Common myeloid progenitor, CD34-positive (primary cell): ENCODE results near the gene TMEM52B.
A peak's percentile ranks its signal among the peaks of the same experiment; 100 is the strongest.

Source experiments
- CTCF ChIA-PET: fragments of 350-600 bp; sonication (Branson Sonifier 250); formaldehyde crosslinking; loops from one replicate; lab custom pipeline; 2021; ENCODE audit warnings: antibody characterized with exemption; lab: Charles Lee
- POLR2A ChIA-PET: fragments of 350-600 bp; sonication (Branson Sonifier 250); formaldehyde crosslinking; loops from one replicate; lab custom pipeline; 2021; ENCODE audit warnings: antibody characterized with exemption; lab: Charles Lee
- DNase-seq, 3 donors: peaks; one replicate each; pipeline versions ENCODE4 v3.0.0 to v3.0.0-alpha.2; 2013
- H3K27ac ChIP-seq, 2 experiments: 1 replicate in 1 of 2; 2 replicates in 1 of 2; pipeline ENCODE4 v1.7.0; 2013; ENCODE audit warnings: inconsistent platforms in 2 of 2, low read length in 2 of 2, mild to moderate bottlenecking in 2 of 2, low read depth in 1 of 2, moderate library complexity in 1 of 2; ENCODE audit not compliant: severe bottlenecking in 2 of 2, insufficient read depth in 1 of 2, poor library complexity in 1 of 2
- H3K27me3 ChIP-seq, 5 experiments: replicated peaks in 2 of 5; 1 replicate in 3 of 5; 2 replicates in 2 of 5; pipeline versions ENCODE4 v1.6.1 to v1.7.0; 2013; ENCODE audit warnings: low read length in 4 of 5, mild to moderate bottlenecking in 2 of 5, moderate library complexity in 2 of 5, inconsistent platforms in 1 of 5; ENCODE audit not compliant: insufficient read depth in 5 of 5, control insufficient read depth in 4 of 5
- H3K36me3 ChIP-seq, 4 experiments: 1 replicate in 2 of 4; 2 replicates in 2 of 4; pipeline versions ENCODE4 v1.6.1 to v1.7.0; 2013; ENCODE audit warnings: low read length in 3 of 4, control low read depth in 1 of 4, mild to moderate bottlenecking in 1 of 4; ENCODE audit not compliant: control insufficient read depth in 4 of 4, insufficient read depth in 4 of 4
- H3K4me1 ChIP-seq, 4 experiments: 1 replicate in 3 of 4; 2 replicates in 1 of 4; pipeline versions ENCODE4 v1.6.1 to v1.7.1; 2013; ENCODE audit warnings: low read length in 3 of 4, mild to moderate bottlenecking in 3 of 4, control low read depth in 1 of 4, inconsistent platforms in 1 of 4, moderate library complexity in 1 of 4; ENCODE audit not compliant: control insufficient read depth in 4 of 4, insufficient read depth in 4 of 4; ENCODE audit errors: control extremely low read depth in 1 of 4
- H3K4me3 ChIP-seq, 7 experiments: 1 replicate in 4 of 7; 2 replicates in 3 of 7; pipeline versions ENCODE4 v1.5.1 to v1.7.0; 2013; ENCODE audit warnings: mild to moderate bottlenecking in 7 of 7, low read length in 6 of 7, moderate library complexity in 6 of 7, inconsistent platforms in 2 of 7, low read depth in 2 of 7, control low read depth in 1 of 7; ENCODE audit not compliant: insufficient read depth in 4 of 7, control insufficient read depth in 1 of 7; ENCODE audit errors: extremely low read depth in 1 of 7
- H3K9me3 ChIP-seq, 5 experiments: 1 replicate in 4 of 5; 2 replicates in 1 of 5; pipeline versions ENCODE4 v1.6.1 to v1.7.1; 2013; ENCODE audit warnings: low read length in 4 of 5, mild to moderate bottlenecking in 2 of 5, inconsistent platforms in 1 of 5, low read depth in 1 of 5, moderate library complexity in 1 of 5; ENCODE audit not compliant: control insufficient read depth in 4 of 5, insufficient read depth in 2 of 5; ENCODE audit errors: control extremely low read depth in 1 of 5
- WGBS: methylation state at CpG from one replicate; pipeline ENCODE4 v1.1.5; 2013; ENCODE audit not compliant: insufficient coverage; 5-methylcytosine and 5-hydroxymethylcytosine counted together

The TMEM52B gene

GRCh38 chr12:10155966-10156365, 22.9 kb upstream of the TMEM52B start:
- Histone ChIP-seq H3K9me3 (no peaks in the 10 kb centered on the region), H3K27ac (no peak overlapping the region), H3K4me3 (no peak overlapping the region), H3K27me3 (peaks cover 0 to 2% (median 0%) of the 10 kb centered on the region in 5 experiments), H3K36me3 (no peaks in the 10 kb centered on the region), H3K4me1 (peaks cover 0 to 26% (median 16%) of the 10 kb centered on the region in 4 experiments)
- 67% methylated on average over 1 of the region's 3 CpGs for WGBS
- ChIA-PET POLR2A (no interaction called here), CTCF (interaction anchor here (1.3 kb wide), 1 partner anchor 407 kb away, joined by 3 read pairs; no protein-coding TSS in a partner anchor)
- no peak for DNase-seq

GRCh38 chr12:10158406-10158805, 20.4 kb upstream of the TMEM52B start:
- Histone ChIP-seq H3K9me3 (no peaks in the 10 kb centered on the region), H3K4me3 (no peak overlapping the region), H3K36me3 (no peaks in the 10 kb centered on the region), H3K4me1 (peaks cover 0 to 24% (median 15%) of the 10 kb centered on the region in 4 experiments), H3K27ac (no peak overlapping the region), H3K27me3 (peaks cover 0 to 2% (median 0%) of the 10 kb centered on the region in 5 experiments)
- ChIA-PET POLR2A (interaction anchor here (0.6 kb wide), 1 partner anchor 13 kb away, joined by 3 read pairs; no protein-coding TSS in a partner anchor), CTCF (interaction anchor here (1.1 kb wide), 1 partner anchor 423 kb away, joined by 3 read pairs; no protein-coding TSS in a partner anchor)
- peak in 1 of 3 donors; percentile 25 for DNase-seq
- WGBS: no CpG with 5 or more reads among the region's 2 CpGs

- POLR2A ChIA-PET: no interaction called here
- peak in 1 of 3 donors; percentile 33 for DNase-seq
- H3K4me3 ChIP-seq: no peak overlapping the region
- no CpG with 5 or more reads among the region's 3 CpGs for WGBS
- CTCF ChIA-PET: interaction anchor here (0.6 to 1.4 kb wide), 7 partner anchors 9 to 424 kb away, joined by 3 to 7 read pairs (median 3); no protein-coding TSS in a partner anchor
- peaks cover 0 to 16% (median 8%) of the 10 kb centered on the region in 4 experiments for H3K4me1 ChIP-seq
- H3K27ac ChIP-seq: no peak overlapping the region
- H3K27me3 ChIP-seq: no peaks in the 10 kb centered on the region
- no peaks in the 10 kb centered on the region for H3K36me3 ChIP-seq
- H3K9me3 ChIP-seq: no peaks in the 10 kb centered on the region
Measured at GRCh38 chr12:10159280-10159679, 19.6 kb upstream of the TMEM52B start.

GRCh38 chr12:10160617-10161385, 18.0 kb upstream of the TMEM52B start:
- no peaks in the 10 kb centered on the region for H3K27me3 ChIP-seq
- CTCF ChIA-PET: interaction anchor here (1.1 to 3.3 kb wide), 3 partner anchors 9 to 30 kb away, joined by 3 to 11 read pairs (median 4); no protein-coding TSS in a partner anchor
- H3K4me1 ChIP-seq: peaks cover 0 to 16% (median 8%) of the 10 kb centered on the region in 4 experiments
- H3K4me3 ChIP-seq: no peak overlapping the region
- POLR2A ChIA-PET: no interaction called here
- no peaks in the 10 kb centered on the region for H3K9me3 ChIP-seq
- WGBS: 100% methylated on average over 2 of the region's 7 CpGs
- H3K36me3 ChIP-seq: no peaks in the 10 kb centered on the region
- no peak for DNase-seq
- H3K27ac ChIP-seq: no peak overlapping the region

- no peaks in the 10 kb centered on the region for H3K27me3 ChIP-seq
- CTCF ChIA-PET: interaction anchor here (0.6 to 3.3 kb wide), 2 partner anchors 11 to 30 kb away, joined by 4 to 11 read pairs; no protein-coding TSS in a partner anchor
- no peak overlapping the region for H3K4me3 ChIP-seq
- no peaks in the 10 kb centered on the region for H3K36me3 ChIP-seq
- peaks cover 0 to 16% (median 8%) of the 10 kb centered on the region in 4 experiments for H3K4me1 ChIP-seq
- DNase-seq: peak in 2 of 3 donors; percentile 19 to 30
- 20% methylated on average over 1 of the region's 3 CpGs for WGBS
- H3K9me3 ChIP-seq: no peaks in the 10 kb centered on the region
- H3K27ac ChIP-seq: no peak overlapping the region
- POLR2A ChIA-PET: interaction anchor here (0.6 kb wide), 1 partner anchor 19 kb away, joined by 6 read pairs; no protein-coding TSS in a partner anchor
Measured at GRCh38 chr12:10163084-10163483, 15.7 kb upstream of the TMEM52B start.

- ChIA-PET CTCF (interaction anchor here (0.6 to 1.3 kb wide), 2 partner anchors 12 to 18 kb away, joined by 3 read pairs; no protein-coding TSS in a partner anchor), POLR2A (no interaction called here)
- Histone ChIP-seq H3K27ac (no peak overlapping the region), H3K4me1 (no peaks in the 10 kb centered on the region), H3K9me3 (no peaks in the 10 kb centered on the region), H3K27me3 (no peaks in the 10 kb centered on the region), H3K36me3 (no peaks in the 10 kb centered on the region), H3K4me3 (no peak overlapping the region)
- no CpG with 5 or more reads among the region's 1 CpG for WGBS
- no peak for DNase-seq
Measured at GRCh38 chr12:10165421-10165820, 13.4 kb upstream of the TMEM52B start.

- Histone ChIP-seq H3K27me3 (no peaks in the 10 kb centered on the region), H3K27ac (no peak overlapping the region), H3K4me1 (no peaks in the 10 kb centered on the region), H3K9me3 (no peaks in the 10 kb centered on the region), H3K4me3 (no peak overlapping the region), H3K36me3 (no peaks in the 10 kb centered on the region)
- POLR2A ChIA-PET: no interaction called here
- 62% methylated on average over 3 of the region's 5 CpGs for WGBS
- peak in 2 of 3 donors; percentile 15 to 20 for DNase-seq
- CTCF ChIA-PET: interaction anchor here (0.6 to 1.4 kb wide), 2 partner anchors 8 to 24 kb away, joined by 4 read pairs; no protein-coding TSS in a partner anchor
Measured at GRCh38 chr12:10167599-10167998, 11.2 kb upstream of the TMEM52B start.
